ENCODE data around the gene NSMCE1.
"Not testable (repeated sequence)": the region's sequence is repeated elsewhere in the genome, so short reads cannot be mapped to it uniquely, and the experiment has no call there.

Gene NSMCE1

DNA sequence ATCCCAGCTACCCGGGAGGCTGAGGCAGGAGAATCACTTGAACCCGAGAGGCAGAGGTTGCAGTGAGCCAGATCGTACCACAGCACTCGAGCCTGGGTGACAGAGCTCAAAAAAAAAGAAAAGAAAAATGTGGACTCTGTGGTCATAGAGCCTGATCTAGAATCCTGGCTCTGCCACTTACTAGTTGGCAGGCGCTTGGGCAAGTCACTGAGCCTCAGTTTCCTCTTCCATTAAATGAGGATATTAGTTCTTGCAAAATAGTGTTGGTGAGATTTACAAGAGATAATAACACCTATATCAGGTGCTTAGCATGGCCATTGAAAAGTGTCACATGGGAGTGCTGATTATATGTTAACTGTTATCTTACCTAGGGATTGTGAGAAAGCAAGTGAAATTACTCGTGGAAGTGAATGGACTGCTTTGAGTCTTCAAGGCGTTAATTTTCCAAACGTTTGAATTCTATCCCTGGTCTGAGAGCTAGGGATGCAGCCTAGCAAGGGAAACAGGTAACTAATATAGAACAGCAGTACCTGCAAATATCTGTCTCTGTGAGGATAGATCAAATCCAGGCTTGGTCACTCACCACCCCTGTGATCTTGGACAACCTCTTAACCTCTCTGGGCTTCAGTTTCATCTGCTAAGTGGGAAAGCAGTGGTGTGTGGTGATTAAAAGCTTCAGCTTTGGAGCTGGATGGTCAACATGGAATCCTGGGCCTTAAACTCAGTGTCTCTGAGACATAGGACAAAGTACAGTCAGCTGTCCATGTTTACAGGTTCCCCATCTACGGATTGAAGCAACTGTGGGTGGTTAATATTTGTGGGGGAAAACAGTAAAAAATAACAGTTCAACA, 953 bp upstream of the NSMCE1 start:
- DNase-seq = no peak

DNA sequence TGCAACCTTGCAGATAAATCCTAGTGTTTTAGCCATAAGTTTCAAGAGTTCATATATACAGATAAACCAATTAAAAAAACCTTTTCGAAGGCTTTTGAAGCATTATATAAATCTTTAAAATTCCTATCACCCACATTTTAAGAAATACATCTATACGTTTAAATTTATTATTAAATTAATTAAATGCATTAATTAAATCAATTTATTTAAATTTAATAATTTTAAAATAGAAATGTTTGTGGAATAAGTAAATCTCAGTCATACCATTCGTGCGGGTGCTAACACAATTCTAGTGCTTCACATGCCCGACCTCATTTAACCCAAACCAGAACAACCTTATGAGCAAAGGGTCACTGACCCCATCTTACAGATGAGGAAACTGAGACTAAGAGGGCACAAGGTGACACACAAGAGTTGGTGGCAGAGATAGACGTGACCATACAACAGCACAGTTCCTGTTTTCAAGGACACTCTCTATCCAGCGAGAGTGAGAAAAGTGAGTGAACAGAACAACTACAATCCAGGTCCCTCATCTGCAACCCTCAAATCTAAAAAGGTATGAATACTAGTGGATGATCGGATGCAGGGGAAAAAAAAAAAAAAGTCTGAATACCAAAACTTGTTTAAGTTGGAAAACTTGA, 1.4 kb downstream of the NSMCE1 start:
- no peak for DNase-seq

DNA sequence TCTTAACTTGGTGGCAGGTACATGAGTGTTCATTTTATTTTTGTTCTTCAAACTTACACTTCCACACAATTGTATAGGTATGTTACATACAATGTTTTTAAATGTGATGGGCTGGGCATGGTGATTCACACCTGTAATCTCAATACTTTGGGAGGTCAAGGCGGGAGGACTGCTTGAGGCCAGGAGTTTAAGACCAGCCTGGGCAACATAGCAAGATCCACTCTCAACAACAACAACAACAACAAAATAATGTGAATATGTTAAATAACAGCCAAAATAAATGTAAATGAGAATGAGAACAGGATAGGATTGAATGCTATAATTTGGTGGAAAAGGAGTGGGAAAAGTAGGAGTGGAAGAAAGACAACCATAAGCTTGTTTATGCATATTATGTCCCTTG, 2.6 kb downstream of the NSMCE1 start:
- no peak for DNase-seq

GRCh38 chr16:27264151-27264550, 4.4 kb downstream of the NSMCE1 start:
- no peak for DNase-seq

DNA sequence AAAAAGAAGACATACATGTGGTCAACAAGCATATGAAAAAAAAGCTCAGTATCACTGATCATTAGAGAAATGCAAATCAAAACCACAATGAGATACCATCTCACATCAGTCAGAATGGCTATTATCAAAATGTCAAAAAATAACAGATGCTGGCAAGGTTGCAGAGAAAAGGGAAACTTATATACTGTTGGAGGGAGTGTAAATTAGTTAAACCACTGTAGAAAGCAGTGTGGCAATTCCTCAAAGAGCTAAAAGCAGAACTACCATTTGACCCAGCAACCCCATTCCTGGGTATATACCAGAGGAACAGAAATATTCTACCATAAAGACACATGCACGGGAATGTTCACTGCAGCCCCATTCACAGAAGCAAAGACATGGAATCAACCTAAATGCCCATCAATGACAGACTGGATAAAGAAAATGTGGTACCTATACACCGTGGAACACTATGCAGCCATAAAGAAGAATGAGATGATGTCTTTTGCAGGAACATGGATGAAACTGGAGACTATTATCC, 5.6 kb downstream of the NSMCE1 start:
- DNase-seq = not testable (repeated sequence)

GRCh38 chr16:27259710-27260109, 8.9 kb downstream of the NSMCE1 start:
- DNase-seq = no peak

DNA sequence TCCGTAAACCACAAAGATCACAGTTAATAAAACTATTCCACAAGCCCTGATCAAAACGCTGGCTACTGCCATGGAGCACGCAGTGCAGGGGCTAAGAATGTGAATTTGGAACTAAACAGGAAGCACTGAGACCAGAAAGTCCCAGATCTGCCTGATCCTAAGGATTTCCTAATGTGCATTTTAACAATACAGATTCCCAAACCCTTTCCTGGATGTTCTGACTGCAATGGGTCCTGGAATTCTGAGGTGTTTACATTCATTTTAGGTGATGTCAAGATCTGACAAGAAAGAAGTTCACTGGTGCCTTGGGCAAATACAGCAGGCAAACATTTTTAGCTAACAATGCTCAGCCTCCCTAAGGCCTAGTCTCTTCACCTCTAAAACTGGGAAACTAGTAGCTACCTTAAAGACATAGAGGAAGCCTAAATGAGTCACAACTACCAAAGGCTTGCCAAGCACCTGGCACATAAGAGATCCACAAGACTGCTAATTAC, 10.3 kb downstream of the NSMCE1 start:
- no peak for DNase-seq

GRCh38 chr16:27257271-27257670, 11.3 kb downstream of the NSMCE1 start:
- DNase-seq = no peak

GRCh38 chr16:27256861-27257260, 11.7 kb downstream of the NSMCE1 start:
- DNase-seq = no peak

GRCh38 chr16:27254262-27254811, 14.2 kb downstream of the NSMCE1 start:
- no peak for DNase-seq

DNA sequence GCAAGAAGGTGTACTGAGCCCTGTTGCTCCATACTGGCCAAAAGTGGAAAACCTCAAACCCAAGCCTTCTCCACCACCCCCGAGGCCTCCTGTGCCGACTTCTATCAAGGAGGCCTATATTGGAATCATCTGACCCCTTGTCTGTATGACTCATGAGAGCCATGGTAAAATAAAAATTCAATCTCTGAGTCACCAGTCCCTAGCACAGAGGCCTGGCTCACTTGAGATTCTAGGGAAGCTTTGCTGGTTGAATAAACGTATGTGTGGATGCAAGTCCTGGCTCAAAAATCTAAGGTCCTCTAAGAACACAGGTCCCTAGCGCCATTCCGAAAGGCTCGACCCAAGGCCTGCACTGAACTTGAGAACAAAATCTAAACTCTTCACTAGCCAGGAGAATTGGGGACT, 15.0 kb downstream of the NSMCE1 start:
- DNase-seq = no peak

DNA sequence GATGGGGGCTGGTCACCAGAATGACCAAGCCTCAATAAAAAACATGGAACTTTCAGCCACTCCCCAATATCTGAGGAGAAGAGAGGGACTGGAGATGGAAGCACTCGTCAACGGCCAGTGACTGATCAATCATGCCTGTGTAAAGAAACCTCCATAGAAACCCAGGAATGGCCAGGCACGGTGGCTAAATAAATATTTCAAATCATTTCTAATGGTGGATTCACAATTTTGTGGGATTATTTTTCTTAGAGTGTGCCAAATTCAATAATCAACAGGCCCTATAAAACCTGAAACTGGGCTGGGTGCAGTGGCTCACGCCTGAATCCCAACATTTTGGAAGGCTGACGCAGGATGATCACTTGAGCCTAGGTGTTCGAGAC, 16.4 kb downstream of the NSMCE1 start:
- DNase-seq = no peak

GRCh38 chr16:27251541-27252205, 16.9 kb downstream of the NSMCE1 start:
- no peak for DNase-seq

DNA sequence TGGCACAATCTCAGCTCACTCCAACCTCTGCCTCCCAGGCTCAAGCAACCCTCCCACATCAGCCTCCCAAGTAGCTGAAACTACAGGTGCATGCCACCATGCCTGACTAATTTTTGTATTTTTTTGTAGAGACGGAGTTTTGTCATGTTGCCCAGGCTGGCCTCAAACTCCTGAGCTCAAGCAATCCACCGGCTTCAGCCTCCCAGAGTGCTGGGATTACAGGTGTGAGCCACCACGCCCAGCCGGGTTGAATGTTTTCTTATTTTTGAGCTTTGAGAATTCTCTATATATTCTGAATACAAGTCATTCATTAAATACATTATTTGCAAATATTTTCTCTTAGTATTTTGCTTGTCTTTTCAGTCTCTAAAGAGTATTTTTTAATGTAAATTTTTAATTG, 19.7 kb downstream of the NSMCE1 start:
- DNase-seq = not testable (repeated sequence)

DNA sequence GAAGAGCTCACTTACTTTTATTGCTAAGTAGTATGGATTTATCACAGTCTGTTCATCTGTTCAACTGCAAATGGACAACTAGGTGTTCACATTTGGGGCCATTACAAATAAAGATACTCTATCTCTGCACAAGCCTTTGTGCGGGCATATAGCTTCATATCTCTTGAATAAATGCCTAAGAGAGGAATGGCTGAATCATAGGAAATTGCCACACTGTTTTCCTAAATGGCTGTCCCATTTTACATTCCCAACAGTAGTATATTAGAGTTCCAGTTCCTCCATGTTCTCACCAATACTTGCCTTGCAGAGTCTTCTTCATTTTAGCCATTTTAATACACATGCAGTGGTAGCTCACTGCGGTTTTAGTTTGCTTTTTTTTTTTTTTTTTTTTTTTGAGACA, 20.5 kb downstream of the NSMCE1 start:
- no peak for DNase-seq

DNA sequence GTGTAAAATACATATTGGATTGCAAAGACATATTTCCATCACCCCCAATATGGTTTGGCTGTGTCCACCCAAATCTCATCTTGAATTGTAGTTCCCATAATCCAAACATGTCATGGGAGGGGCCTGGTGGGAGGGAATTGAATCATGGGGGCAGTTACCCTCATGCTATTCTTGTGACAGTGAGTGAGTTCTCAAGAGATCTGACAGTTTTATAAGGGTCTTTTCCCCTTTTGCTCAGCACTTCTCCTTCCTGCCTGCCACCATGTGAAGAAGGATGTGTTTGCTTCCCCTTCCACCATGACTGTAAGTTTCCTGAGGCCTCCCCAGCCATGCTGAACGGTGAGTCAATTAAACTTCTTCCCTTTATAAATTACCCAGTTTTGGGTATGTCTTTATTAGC, 21.5 kb downstream of the NSMCE1 start:
- not testable (repeated sequence) for DNase-seq

GRCh38 chr16:27246439-27246838, 22.1 kb downstream of the NSMCE1 start:
- DNase-seq = peak; percentile 16

DNA sequence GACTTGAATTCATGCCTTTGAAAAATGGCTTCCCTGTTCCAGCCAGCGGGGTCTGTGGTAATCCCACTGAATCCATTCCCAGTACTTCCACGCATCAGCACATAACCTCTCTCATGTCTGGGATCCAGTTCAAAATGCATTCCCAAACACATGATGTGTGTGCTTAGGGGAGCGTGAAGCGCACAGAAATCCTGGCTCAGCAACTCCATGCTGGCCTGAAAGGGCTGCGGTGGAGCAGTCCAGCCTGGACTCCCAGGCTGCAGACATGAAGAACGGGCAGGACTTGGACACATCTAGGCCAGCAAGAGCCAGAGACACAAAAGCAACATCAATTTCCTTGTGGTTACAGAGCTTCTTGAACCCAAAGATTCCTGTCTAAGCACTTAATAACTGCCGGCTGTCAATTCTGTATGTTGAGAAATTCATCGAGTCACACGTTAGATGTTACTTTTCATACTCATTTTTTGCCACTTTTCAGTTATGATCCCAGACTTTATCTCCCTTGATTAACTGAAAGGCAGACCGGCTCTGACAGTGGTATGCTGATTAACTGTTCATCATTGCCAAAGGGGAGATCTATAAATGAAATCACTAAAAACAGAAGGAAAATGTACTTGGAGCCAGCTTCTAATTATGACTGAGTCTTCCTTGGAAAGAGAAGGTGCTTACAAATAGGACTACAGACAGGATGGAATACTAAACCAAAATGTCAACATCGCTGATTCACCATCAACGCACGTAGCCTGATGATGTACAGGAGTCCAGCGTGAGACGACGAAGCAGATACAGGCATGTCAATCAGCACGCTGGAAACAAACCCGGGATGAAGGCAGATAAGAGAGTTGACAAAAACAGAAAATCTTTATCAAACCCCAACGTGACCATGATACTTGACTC, 23.0 kb downstream of the NSMCE1 start:
- DNase-seq = peak; percentile 16

- DNase-seq = peak; percentile 12
Measured at GRCh38 chr16:27244363-27244755, 24.2 kb downstream of the NSMCE1 start.

GRCh38 chr16:27243725-27244362, 24.7 kb downstream of the NSMCE1 start:
- DNase-seq = peak; percentile 13

- DNase-seq = peak; percentile 42
Measured at GRCh38 chr16:27242868-27243590, 25.5 kb downstream of the NSMCE1 start.
